HUES48 (cell line): ENCODE measurements around the gene GJB4.

Source experiments
- H3K27ac ChIP-seq: one replicate; pipeline ENCODE4 v1.7.0; 2013; ENCODE audit warnings: low read depth, low read length, inconsistent platforms
- H3K27me3 ChIP-seq: 2 replicates; pipeline ENCODE4 v1.6.1; 2013; ENCODE audit warnings: mild to moderate bottlenecking, low read length; ENCODE audit not compliant: control insufficient read depth, insufficient read depth
- H3K36me3 ChIP-seq: 2 replicates; pipeline ENCODE4 v1.6.1; 2013; ENCODE audit warnings: low read length; ENCODE audit not compliant: control insufficient read depth, insufficient read depth
- H3K4me1 ChIP-seq: 2 replicates; pipeline ENCODE4 v1.6.1; 2013; ENCODE audit warnings: mild to moderate bottlenecking, low read length; ENCODE audit not compliant: control insufficient read depth, insufficient read depth
- H3K4me3 ChIP-seq: 2 replicates; pipeline ENCODE4 v1.5.1; 2013; ENCODE audit warnings: mild to moderate bottlenecking, low read depth, low read length
- H3K9ac ChIP-seq: 2 replicates; pipeline ENCODE4 v1.6.1; 2013; ENCODE audit warnings: mild to moderate bottlenecking, low read depth, low read length, moderate library complexity
- H3K9me3 ChIP-seq: 2 replicates; pipeline ENCODE4 v1.6.1; 2013; ENCODE audit warnings: low read length; ENCODE audit not compliant: control insufficient read depth, insufficient read depth

The GJB4 gene

DNA sequence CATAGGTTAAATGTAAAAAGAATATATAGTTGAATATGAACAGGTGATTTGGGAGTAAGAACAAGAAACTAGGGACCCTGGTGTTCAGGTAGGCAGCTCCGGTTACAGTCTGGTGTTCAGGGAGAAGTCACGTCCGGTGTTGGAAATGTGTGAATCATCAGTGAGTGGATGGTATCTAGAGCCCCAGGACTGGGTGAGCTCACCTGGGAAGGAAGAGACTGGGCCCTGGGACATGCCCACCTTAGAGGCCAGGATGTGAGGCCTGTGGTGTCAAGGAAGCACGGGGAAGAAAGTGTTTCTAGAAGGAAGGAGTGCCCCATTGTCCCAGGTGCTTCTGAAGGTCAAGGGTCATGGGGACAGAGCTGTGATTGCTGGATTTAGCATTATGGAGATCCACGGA, 20.0 kb downstream of the GJB4 start:
- peaks cover 10% of the 10 kb centered on the region; the same call in 1 of the 2 replicates for H3K4me1 ChIP-seq
- H3K36me3 ChIP-seq, result no peaks in the 10 kb centered on the region
- no peak overlapping the region for H3K4me3 ChIP-seq
- no peak overlapping the region for H3K9ac ChIP-seq
- H3K9me3 ChIP-seq, result no peaks in the 10 kb centered on the region
- H3K27me3 ChIP-seq, result peaks cover 34% of the 10 kb centered on the region
- H3K27ac ChIP-seq, result no peak overlapping the region

- H3K9ac ChIP-seq, result no peak overlapping the region
- H3K27ac ChIP-seq, result no peak overlapping the region
- peaks cover 10% of the 10 kb centered on the region; the same call in 1 of the 2 replicates for H3K4me1 ChIP-seq
Observed at GRCh38 chr1:34779962-34780361, 20.4 kb downstream of the GJB4 start.

DNA sequence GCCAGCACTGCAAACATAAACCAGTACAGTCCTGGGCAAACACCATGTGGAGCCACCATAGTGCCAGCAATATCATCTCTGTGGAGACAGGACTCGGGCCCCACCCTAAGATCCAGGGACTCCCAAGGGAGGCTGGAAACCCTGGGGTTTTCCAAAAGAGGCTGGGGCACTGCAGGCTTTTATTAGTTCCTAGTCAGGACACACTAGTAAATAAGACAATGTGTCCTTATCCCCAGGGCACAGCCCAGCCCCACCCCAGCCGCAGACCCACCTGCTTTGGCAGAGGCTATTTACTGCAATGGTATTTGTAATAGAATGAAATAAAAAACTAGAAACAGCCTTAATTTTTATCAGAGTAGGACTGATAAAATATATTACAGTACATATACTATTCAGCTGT, 21.0 kb downstream of the GJB4 start:
- peaks cover 10% of the 10 kb centered on the region; the same call in 1 of the 2 replicates for H3K4me1 ChIP-seq
- H3K27ac ChIP-seq, result no peak overlapping the region
- no peaks in the 10 kb centered on the region for H3K36me3 ChIP-seq
- no peaks in the 10 kb centered on the region for H3K9me3 ChIP-seq
- H3K27me3 ChIP-seq, result peaks cover 34% of the 10 kb centered on the region
- peak overlapping the region; percentile 74 for H3K4me3 ChIP-seq
- no peak overlapping the region for H3K9ac ChIP-seq

More at GRCh38 chr1:34779962-34780361, 20.4 kb downstream of the GJB4 start:
- Histone ChIP-seq H3K4me3 (no peak overlapping the region), H3K36me3 (no peaks in the 10 kb centered on the region), H3K27me3 (peaks cover 34% of the 10 kb centered on the region), H3K9me3 (no peaks in the 10 kb centered on the region)

DNA sequence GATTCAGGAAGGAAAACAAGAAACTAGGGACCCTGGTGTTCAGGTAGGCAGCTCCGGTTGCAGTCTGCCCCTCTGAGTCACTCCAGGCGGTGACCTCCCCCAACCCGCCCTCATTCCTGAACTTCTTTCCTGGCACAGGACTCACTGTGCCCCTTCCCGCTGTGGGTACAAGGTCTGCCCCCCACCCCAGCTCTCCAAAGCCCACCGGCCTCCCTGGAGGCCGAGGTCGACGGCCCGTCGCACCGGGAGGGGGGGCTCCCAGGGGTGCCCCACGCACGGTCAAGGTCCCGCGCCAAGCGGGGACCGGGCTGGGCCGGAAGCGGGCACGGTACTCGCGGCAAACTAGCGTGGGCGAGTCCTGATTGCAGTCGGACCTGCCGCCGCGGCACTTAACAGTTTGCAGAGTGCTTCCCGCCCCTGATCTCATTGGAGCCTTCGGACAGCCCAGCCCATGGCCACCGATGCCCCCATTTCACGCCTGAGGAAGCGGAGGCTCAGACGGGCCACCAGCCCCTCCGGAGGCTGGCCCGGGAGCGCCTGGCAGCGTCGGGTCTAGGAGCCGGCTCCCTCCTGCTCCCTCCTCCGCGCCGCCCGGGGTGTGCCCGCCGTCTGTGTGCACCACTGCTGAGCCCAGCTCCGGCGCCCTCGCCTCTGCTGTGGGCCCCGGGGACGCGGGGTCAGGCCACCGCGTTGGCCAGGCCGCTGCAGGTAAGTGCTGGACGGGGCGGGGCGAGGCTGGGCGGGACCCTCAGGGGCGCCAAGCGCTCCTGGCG, 21.7 kb downstream of the GJB4 start, which contains the start of gene GJB3:
TSS of gene GJB3 (plus strand) at position 144 of the 773 bp plus-strand sequence. CDS start 3,549 bp downstream, outside the sequence.
- H3K4me3 ChIP-seq, result peak within 1 kb of the TSS; percentile 74
- peaks cover 34% of the 10 kb centered on the region for H3K27me3 ChIP-seq
- H3K9me3 ChIP-seq, result no peaks in the 10 kb centered on the region
- no peaks in the 10 kb centered on the region for H3K36me3 ChIP-seq
- H3K9ac ChIP-seq, result peak within 1 kb of the TSS; percentile 35
- no peak within 1 kb of the TSS for H3K27ac ChIP-seq
- H3K4me1 ChIP-seq, result peaks cover 10% of the 10 kb centered on the region; the same call in 1 of the 2 replicates

DNA sequence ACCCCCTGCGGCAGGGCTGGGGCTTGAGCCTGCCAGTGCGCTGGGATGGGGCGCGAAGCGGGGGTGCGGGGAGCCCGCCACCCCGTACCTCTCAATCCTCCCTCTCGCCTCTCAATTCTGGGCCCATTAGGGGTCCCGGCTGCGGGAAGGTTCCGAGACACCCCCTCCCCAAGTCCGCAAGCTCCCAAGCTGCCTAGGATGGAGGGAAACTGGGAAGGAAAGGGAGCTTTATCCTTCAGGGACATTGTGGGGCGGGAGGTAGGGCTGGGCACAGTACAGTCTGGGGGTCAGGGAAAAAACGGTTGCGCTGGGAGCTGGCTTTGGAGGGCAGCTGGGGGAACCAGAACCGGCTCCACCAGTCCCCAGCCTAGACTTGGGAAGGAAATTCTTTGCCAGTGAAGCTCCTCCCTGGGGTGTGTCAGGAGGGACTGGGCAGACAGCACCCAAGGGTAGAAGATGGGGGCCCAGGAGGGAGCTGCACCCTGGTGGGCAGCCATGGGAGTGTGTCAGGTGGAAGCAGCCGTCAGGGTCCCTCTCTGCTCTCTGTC, 22.4 kb downstream of the GJB4 start:
- H3K9ac ChIP-seq, result no peak overlapping the region
- H3K4me1 ChIP-seq, result peaks cover 10% of the 10 kb centered on the region; the same call in 1 of the 2 replicates
- peaks cover 34% of the 10 kb centered on the region for H3K27me3 ChIP-seq
- no peaks in the 10 kb centered on the region for H3K36me3 ChIP-seq
- H3K27ac ChIP-seq, result no peak overlapping the region
- H3K9me3 ChIP-seq, result no peaks in the 10 kb centered on the region
- peak overlapping the region; percentile 74 for H3K4me3 ChIP-seq

- H3K9me3 ChIP-seq, result no peaks in the 10 kb centered on the region
- no peaks in the 10 kb centered on the region for H3K36me3 ChIP-seq
- peaks cover 29% of the 10 kb centered on the region for H3K27me3 ChIP-seq
- peaks cover 10% of the 10 kb centered on the region; the same call in 1 of the 2 replicates for H3K4me1 ChIP-seq
- H3K27ac ChIP-seq, result no peak overlapping the region
- H3K4me3 ChIP-seq, result no peak overlapping the region
- no peak overlapping the region for H3K9ac ChIP-seq
Observed at GRCh38 chr1:34784751-34785221, 25.2 kb downstream of the GJB4 start.

GRCh38 chr1:34785231-34785874, 25.8 kb downstream of the GJB4 start:
- no peaks in the 10 kb centered on the region for H3K36me3 ChIP-seq
- no peak overlapping the region for H3K4me3 ChIP-seq
- H3K9ac ChIP-seq, result no peak overlapping the region
- H3K4me1 ChIP-seq, result peaks cover 10% of the 10 kb centered on the region; the same call in 1 of the 2 replicates
- H3K27ac ChIP-seq, result no peak overlapping the region
- H3K27me3 ChIP-seq, result peaks cover 24% of the 10 kb centered on the region
- no peaks in the 10 kb centered on the region for H3K9me3 ChIP-seq

DNA sequence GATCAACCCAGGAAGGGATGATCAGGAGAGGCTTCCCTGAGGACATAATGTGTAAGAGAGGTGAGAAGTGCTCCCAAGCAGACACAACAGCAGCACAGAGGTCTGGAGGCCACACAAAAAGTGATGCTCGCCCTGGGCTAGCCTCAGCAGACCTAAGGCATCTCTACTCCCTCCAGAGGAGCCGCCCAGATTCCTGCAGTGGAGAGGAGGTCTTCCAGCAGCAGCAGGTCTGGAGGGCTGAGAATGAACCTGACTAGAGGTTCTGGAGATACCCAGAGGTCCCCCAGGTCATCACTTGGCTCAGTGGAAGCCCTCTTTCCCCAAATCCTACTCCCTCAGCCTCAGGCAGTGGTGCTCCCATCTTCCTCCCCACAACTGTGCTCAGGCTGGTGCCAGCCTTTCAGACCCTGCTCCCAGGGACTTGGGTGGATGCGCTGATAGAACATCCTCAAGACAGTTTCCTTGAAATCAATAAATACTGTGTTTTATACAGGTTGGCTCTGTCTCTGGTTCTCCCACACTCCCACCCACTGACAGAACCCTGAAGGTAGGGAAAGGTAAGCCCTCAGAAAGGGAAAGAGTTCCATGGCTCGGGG, 26.4 kb downstream of the GJB4 start:
- no peak overlapping the region for H3K9ac ChIP-seq
- H3K4me1 ChIP-seq, result peaks cover 6% of the 10 kb centered on the region; the same call in 1 of the 2 replicates

DNA sequence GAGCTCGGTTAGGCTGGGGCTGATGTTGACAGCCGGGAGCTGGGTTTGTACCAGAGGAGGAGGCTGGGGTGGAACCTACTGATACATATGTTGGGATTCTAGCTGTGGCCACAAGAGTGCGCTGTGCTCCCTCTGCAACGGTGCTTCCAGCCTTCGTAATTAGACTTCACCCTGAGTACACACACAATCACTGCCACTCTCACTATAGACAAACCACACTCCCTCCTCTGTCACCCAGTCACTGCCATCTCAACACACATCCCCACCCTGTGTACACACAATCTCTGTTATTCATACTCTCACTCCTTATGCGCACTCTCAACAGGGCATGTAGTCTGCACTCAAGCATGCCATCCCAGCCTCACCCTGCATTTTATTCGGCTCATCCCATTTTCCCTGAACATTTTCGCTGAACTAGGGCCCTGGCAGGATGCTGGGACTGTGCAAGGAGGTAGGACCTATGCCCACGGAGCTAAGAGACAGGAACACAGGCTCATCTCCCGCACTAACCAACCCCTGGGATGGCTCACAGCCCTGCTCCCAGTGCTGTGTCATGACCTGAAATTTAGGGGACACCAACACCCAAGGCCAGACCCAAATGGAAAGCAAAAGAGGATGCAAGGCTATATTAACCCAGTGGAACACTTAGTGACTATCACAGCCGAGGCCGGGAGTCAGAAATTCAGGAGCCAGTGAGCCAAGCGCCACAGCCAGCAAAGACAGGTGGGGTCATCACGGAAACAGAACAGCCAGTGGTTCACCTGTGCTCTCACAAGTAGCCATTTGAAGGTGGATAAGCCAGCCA, 27.2 kb downstream of the GJB4 start:
- Histone ChIP-seq H3K4me3 (no peak overlapping the region), H3K27me3 (peaks cover 10% of the 10 kb centered on the region), H3K9me3 (no peaks in the 10 kb centered on the region), H3K9ac (no peak overlapping the region), H3K4me1 (peaks cover 6% of the 10 kb centered on the region; the same call in 1 of the 2 replicates), H3K36me3 (no peaks in the 10 kb centered on the region), H3K27ac (no peak overlapping the region)

More for the DNA sequence above, 26.4 kb downstream of the GJB4 start:
- Histone ChIP-seq H3K36me3 (no peaks in the 10 kb centered on the region), H3K27me3 (peaks cover 17% of the 10 kb centered on the region), H3K27ac (no peak overlapping the region), H3K4me3 (no peak overlapping the region), H3K9me3 (no peaks in the 10 kb centered on the region)
